Stimulated activated CD4-positive, alpha-beta T cell treated with anti-CD3 and anti-CD28 coated beads, Interleukin-4, amount 100 ng/mL, for 24 hours (primary cell): ENCODE measurements around the gene FOXRED1.
"Not testable (repeated sequence)": the region's sequence is repeated elsewhere in the genome, so short reads cannot be mapped to it uniquely, and the experiment has no call there.

ENCODE experiments used
- DNase-seq: peaks from one replicate; pipeline ENCODE4 v3.0.0-alpha.2; 2020

Gene FOXRED1

GRCh38 chr11:126268708-126269579, at the start of gene FOXRED1, which contains the start of gene SRPRA:
TSS of gene FOXRED1 (plus strand) at chr11:126269154. CDS start at chr11:126269207, 53 bp downstream.
TSS of gene SRPRA (minus strand) at chr11:126268895. CDS start at chr11:126268804, 91 bp downstream.
- DNase-seq: peak; percentile 100

- DNase-seq: no peak
These were observed 49.4 kb upstream of the FOXRED1 start for GRCh38 chr11:126219547-126219946.

- DNase-seq: no peak
These were observed 44.2 kb upstream of the FOXRED1 start for GRCh38 chr11:126224647-126225294.

GRCh38 chr11:126225295-126225665, 43.7 kb upstream of the FOXRED1 start:
- DNase-seq: no peak

- DNase-seq: no peak
These were observed 42.4 kb upstream of the FOXRED1 start for GRCh38 chr11:126226334-126227084.

- DNase-seq: no peak
These were observed 39.0 kb upstream of the FOXRED1 start for GRCh38 chr11:126229858-126230540.

- DNase-seq: no peak
These were observed 37.1 kb upstream of the FOXRED1 start for GRCh38 chr11:126231725-126232459.

GRCh38 chr11:126232683-126233082, 36.3 kb upstream of the FOXRED1 start:
- DNase-seq: no peak

GRCh38 chr11:126233391-126233790, 35.6 kb upstream of the FOXRED1 start:
- DNase-seq: no peak

GRCh38 chr11:126246636-126247035, 22.3 kb upstream of the FOXRED1 start:
- no peak for DNase-seq

- no peak for DNase-seq
These were observed 15.7 kb upstream of the FOXRED1 start for GRCh38 chr11:126253265-126253664.

GRCh38 chr11:126254819-126255218, 14.1 kb upstream of the FOXRED1 start:
- DNase-seq: no peak

GRCh38 chr11:126255507-126255906, 13.4 kb upstream of the FOXRED1 start:
- DNase-seq: not testable (repeated sequence)

- no peak for DNase-seq
These were observed 12.7 kb upstream of the FOXRED1 start for GRCh38 chr11:126256216-126256615.

- no peak for DNase-seq
These were observed 11.8 kb upstream of the FOXRED1 start for GRCh38 chr11:126257144-126257543.

GRCh38 chr11:126257764-126258163, 11.2 kb upstream of the FOXRED1 start:
- DNase-seq: no peak

GRCh38 chr11:126262216-126262615, 6.7 kb upstream of the FOXRED1 start:
- no peak for DNase-seq

GRCh38 chr11:126263489-126263888, 5.5 kb upstream of the FOXRED1 start:
- DNase-seq: no peak

- no peak for DNase-seq
These were observed 3.1 kb upstream of the FOXRED1 start for GRCh38 chr11:126265811-126266210.

GRCh38 chr11:126267650-126268049, 1.3 kb upstream of the FOXRED1 start:
- DNase-seq: no peak

- no peak for DNase-seq
These were observed 620 bp upstream of the FOXRED1 start for GRCh38 chr11:126268361-126268707.

- no peak for DNase-seq
These were observed 8.4 kb downstream of the FOXRED1 start for GRCh38 chr11:126277322-126277721.
